Muscle layer of duodenum (tissue), 2 donors: Measurements from ENCODE around the gene PVALB.
"Not testable (repeated sequence)": the region's sequence is repeated elsewhere in the genome, so short reads cannot be mapped to it uniquely, and the experiment has no call there.

Experiments used
- H3K27ac ChIP-seq: one replicate; pipeline ENCODE4 v1.7.0; 2013; ENCODE audit warnings: mild to moderate bottlenecking, low read length
- H3K27me3 ChIP-seq: one replicate; pipeline ENCODE4 v1.7.0; 2013; ENCODE audit warnings: low read depth, mild to moderate bottlenecking, control low read depth, low read length
- H3K36me3 ChIP-seq, 2 donors: one replicate each; pipeline ENCODE4 v1.7.0; 2013; ENCODE audit warnings: low read length in 2 of 2, control low read depth in 1 of 2, mild to moderate bottlenecking in 1 of 2; ENCODE audit not compliant: insufficient read depth in 2 of 2, control insufficient read depth in 1 of 2
- H3K4me1 ChIP-seq, 2 donors: one replicate each; pipeline ENCODE4 v1.7.0; 2013; ENCODE audit warnings: low read length in 2 of 2, mild to moderate bottlenecking in 2 of 2, control low read depth in 1 of 2, moderate library complexity in 1 of 2; ENCODE audit not compliant: insufficient read depth in 2 of 2, control insufficient read depth in 1 of 2
- H3K4me3 ChIP-seq, 2 donors: one replicate each; pipeline ENCODE4 v1.7.0; 2013; ENCODE audit warnings: low read length in 2 of 2, low read depth in 1 of 2, mild to moderate bottlenecking in 1 of 2
- H3K9me3 ChIP-seq, 2 donors: one replicate each; pipeline ENCODE4 v1.7.0; 2013; ENCODE audit warnings: low read length in 2 of 2, control low read depth in 1 of 2, mild to moderate bottlenecking in 1 of 2; ENCODE audit not compliant: control insufficient read depth in 1 of 2
- donor health status: healthy.

Gene PVALB

DNA sequence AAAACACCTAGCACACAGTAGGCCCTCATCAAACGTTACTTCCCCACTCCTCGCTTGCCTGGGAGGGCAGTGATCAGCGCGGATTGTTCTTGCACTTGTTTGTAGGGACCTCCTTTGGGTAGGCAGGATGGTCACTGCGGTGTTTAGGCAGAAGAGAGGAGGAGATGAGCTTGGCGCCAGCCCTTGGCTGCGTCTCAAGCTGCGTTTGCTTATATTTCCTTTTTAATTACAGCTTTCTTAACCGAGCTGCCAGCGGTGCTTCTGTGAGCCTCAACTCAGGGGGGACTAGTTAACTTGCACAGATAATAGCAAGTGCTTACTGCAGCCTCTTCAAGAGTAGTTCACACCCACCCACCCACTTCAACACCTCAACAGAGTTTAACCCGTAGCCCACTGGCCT, 56.0 kb downstream of the PVALB start:
- Histone ChIP-seq H3K9me3 (no peaks in the 10 kb centered on the region), H3K4me3 (no peak overlapping the region), H3K4me1 (peaks cover 0 to 17% of the 10 kb centered on the region in 2 donors), H3K27me3 (peaks cover 8% of the 10 kb centered on the region), H3K36me3 (peaks cover 0 to 4% of the 10 kb centered on the region in 2 donors), H3K27ac (no peak overlapping the region)

DNA sequence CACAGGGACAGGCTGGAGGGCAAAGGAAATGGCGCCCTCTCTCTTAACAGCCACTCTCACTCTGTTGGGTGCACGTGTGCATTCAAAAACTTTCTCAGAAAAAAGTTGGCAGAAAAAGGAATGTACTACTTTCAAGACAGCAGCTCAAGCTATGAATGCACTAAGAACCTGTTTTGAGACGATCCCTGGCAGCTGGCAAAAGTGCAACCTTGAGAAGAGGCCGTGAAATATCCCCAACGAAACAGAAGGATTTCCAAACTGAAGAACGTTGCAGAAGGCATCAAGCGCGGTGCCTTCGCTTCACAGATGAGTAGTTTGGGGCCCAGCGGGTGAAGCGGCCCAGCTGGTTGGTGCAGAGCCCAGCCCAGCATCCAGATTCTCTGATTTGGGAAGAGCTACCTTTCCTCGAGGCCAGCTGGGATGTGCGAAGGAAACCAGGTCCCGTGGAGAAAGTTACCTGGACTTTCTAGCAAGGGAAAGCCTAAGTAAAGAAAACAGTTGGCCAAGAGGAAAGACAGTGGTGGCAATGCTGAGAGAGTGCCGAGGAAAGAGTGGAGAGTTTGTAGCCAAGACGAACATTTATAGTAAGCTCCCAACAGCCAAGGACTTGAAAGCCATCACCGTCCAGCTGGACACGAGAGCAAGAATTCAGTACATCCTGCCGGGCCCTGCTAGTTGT, 57.2 kb downstream of the PVALB start:
- no peak overlapping the region for H3K4me3 ChIP-seq
- peaks cover 9% of the 10 kb centered on the region for H3K27me3 ChIP-seq
- no peaks in the 10 kb centered on the region for H3K9me3 ChIP-seq
- no peaks in the 10 kb centered on the region for H3K36me3 ChIP-seq
- H3K4me1 ChIP-seq: peaks cover 0 to 17% of the 10 kb centered on the region in 2 donors
- no peak overlapping the region for H3K27ac ChIP-seq

DNA sequence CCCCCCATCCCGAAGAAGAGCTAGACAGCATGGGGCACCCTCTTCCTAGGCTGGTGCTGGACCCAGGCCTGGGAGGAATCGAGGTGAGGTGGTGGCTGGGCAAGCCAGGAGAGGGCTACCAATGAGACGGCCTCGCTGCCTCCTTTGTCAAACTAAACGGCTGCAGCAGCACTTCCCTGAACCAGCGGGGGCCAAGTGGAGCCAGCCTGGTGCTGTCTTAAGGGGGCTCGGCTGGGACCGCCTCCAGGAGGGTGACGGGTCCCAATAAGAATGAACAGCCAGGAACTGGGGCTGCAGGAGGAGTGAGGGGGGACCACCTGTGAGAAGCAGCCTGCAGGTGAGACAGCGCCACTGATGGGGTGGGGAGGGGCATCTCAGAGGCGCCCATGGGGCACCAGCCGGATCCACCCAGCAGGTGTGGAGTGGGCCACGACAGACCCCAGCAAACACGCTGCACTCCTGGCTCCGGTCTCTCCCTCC, 58.0 kb downstream of the PVALB start:
- Histone ChIP-seq H3K27me3 (peaks cover 9% of the 10 kb centered on the region), H3K4me1 (peaks cover 0 to 17% of the 10 kb centered on the region in 2 donors), H3K36me3 (no peaks in the 10 kb centered on the region), H3K4me3 (no peak overlapping the region), H3K9me3 (no peaks in the 10 kb centered on the region), H3K27ac (no peak overlapping the region)

DNA sequence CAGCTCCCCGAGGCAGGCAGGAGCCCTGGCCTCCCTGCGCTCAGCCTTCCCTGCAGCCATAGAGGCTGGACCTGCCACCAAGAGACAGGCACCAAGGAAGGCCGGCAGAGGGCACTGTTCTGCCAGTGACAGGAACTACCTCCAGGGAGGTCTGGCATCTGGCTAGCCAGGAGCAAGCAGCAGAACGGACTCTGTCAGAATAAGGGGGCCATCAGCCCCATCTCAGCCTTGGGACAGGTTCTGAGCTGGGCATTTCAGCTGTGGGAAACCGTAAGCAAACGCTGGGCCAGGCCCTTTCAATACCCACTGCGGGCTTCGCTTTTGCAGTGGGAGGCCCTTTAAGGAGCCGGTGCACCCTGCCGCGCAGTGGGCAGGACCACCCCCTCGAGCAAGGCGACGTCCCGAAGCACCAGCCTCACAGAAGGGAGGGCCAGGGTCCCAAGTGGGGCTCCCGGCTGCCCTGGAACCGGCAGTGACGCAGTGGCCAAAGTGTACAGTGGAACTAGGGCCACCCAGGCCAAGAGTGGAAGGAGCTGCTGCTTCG, 59.1 kb downstream of the PVALB start:
- no peaks in the 10 kb centered on the region for H3K9me3 ChIP-seq
- no peak overlapping the region for H3K4me3 ChIP-seq
- no peaks in the 10 kb centered on the region for H3K36me3 ChIP-seq
- H3K4me1 ChIP-seq: peaks cover 0 to 9% of the 10 kb centered on the region in 2 donors
- H3K27me3 ChIP-seq: peaks cover 9% of the 10 kb centered on the region
- no peak overlapping the region for H3K27ac ChIP-seq

DNA sequence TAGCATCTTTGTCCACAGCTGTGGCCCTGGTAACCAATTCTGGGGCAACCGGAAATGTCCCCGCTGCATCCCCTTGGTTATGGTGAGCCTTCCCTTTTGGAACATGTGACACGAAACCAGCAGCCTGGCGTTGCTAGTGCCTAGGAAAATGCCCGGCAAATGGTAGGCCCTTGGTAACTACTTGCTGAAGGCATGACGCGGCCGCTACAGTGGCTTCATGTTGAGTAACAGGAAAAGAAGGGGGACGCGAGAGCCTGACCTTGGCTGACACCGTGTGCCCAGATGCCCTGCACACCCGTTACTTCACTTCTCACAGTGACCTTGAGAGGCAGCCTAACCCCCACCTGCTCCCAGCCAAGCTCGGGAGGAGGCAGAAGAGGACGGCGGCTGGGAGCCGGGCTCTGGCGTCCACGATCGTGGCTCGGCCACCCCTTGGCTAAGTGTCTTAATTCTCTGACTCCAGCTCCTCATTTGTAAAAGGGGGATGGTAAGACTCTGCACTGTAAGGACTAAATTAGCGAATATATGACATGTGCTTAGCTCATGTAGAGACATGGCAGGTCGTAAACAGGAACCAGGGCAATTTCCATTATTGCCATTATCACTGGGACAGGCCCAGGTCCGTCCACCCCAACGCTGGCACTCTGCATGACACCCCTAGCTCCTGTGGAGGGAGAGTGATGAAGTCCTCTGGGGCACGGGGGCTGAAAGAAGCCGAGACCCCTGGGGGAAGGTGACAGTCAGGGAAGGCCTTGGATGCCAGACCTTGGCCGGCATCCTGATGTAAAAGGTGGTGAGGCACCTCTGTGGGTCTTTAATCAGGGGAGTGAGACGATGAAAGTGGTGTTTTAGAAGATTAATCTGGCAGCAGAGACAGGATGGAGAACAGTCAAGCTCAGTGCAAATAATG, 59.8 kb downstream of the PVALB start:
- Histone ChIP-seq H3K4me3 (no peak overlapping the region), H3K9me3 (no peaks in the 10 kb centered on the region), H3K27me3 (peaks cover 9% of the 10 kb centered on the region), H3K4me1 (peaks cover 0 to 3% of the 10 kb centered on the region in 2 donors), H3K27ac (no peak overlapping the region), H3K36me3 (no peaks in the 10 kb centered on the region)

DNA sequence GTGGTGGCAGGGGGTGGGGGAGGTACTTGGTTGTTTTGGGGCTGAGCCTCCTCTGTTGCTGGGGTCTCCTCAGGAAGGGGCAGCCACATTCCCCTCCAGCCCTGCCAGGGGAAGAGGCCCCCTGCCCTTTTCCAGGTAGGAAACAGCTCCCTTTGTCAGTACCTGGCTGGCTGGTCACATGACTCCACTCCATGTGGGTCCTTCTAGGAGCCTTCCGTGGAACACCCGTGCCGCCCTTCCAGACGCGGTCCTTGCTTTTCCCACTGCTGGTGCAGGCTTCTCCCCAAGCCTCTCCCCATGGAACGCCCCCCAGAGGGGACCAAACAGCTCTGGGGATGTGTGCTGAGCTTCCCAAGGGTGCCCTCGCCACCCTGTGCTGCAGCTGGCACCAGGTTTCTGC, 60.8 kb downstream of the PVALB start:
- Histone ChIP-seq H3K36me3 (no peaks in the 10 kb centered on the region), H3K27me3 (peaks cover 9% of the 10 kb centered on the region), H3K27ac (no peak overlapping the region)

DNA sequence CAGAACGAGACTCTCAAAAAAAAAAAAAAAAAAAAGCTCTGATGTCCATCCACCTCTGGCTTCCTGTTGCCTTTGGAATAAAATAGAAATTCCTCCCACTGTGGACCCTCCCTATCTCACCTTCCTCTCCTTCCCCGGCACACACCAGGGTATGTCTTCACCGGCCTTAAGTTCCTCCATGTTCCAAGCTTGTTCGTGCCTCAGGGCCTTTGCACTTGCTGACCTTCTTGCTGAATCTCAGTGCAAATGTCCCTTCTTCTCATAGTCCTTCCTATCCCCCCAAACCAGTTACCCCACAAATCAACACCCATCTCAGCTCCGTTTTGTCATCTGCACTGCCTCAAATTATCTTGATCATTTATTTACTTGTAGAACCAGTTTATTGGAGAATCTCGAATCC, 61.5 kb downstream of the PVALB start:
- H3K36me3 ChIP-seq: no peaks in the 10 kb centered on the region
- no peaks in the 10 kb centered on the region for H3K9me3 ChIP-seq
- no peaks in the 10 kb centered on the region for H3K4me1 ChIP-seq
- H3K27me3 ChIP-seq: peaks cover 9% of the 10 kb centered on the region
- H3K27ac ChIP-seq: no peak overlapping the region
- H3K4me3 ChIP-seq: no peak overlapping the region

More for the DNA sequence above, 60.8 kb downstream of the PVALB start:
- H3K4me3 ChIP-seq: no peak overlapping the region
- no peaks in the 10 kb centered on the region for H3K4me1 ChIP-seq
- H3K9me3 ChIP-seq: no peaks in the 10 kb centered on the region

DNA sequence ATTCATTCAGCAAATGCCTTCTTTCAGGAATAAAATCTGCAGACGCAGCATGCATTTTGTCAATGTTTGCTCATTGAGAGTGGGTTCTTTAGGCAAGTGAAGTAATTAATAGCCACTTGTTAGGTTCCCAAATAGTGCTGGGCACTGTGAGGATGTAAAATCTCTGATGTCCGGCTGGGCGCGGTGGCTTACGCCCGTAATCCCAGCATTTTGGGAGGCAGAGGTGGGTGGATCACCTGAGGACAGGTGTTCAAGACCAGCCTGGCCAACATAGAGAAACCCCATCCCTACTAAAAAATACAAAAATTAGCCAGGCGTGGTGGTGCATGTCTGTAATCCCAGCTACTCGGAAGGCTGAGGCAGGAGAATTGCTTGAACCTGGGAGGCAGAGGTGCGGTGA, 62.0 kb downstream of the PVALB start:
- not testable (repeated sequence) for H3K4me1 ChIP-seq, H3K4me3 ChIP-seq, H3K27ac ChIP-seq, H3K36me3 ChIP-seq, H3K27me3 ChIP-seq, H3K9me3 ChIP-seq

DNA sequence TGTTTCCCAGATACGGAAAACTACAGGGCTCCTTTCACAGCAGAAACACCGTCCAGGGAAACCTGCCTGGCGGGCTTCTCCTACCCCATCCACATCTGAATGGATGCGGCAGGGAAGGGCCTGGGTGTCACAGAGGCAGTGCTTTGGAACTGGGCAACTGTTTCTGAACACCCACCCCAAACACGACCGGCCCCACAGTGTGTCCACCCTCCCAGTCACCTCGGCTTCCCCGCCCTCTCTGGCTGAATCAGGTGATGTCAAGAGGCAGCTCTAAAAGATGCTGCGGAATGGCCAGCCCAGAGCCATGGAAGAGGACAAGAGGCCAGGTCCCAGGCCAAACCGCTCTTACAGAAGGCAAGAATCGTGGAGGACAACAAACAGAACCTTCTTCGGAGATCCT, 62.9 kb downstream of the PVALB start:
- Histone ChIP-seq H3K27me3 (peaks cover 9% of the 10 kb centered on the region), H3K9me3 (no peaks in the 10 kb centered on the region), H3K27ac (no peak overlapping the region), H3K4me3 (no peak overlapping the region), H3K36me3 (no peaks in the 10 kb centered on the region), H3K4me1 (no peaks in the 10 kb centered on the region)

DNA sequence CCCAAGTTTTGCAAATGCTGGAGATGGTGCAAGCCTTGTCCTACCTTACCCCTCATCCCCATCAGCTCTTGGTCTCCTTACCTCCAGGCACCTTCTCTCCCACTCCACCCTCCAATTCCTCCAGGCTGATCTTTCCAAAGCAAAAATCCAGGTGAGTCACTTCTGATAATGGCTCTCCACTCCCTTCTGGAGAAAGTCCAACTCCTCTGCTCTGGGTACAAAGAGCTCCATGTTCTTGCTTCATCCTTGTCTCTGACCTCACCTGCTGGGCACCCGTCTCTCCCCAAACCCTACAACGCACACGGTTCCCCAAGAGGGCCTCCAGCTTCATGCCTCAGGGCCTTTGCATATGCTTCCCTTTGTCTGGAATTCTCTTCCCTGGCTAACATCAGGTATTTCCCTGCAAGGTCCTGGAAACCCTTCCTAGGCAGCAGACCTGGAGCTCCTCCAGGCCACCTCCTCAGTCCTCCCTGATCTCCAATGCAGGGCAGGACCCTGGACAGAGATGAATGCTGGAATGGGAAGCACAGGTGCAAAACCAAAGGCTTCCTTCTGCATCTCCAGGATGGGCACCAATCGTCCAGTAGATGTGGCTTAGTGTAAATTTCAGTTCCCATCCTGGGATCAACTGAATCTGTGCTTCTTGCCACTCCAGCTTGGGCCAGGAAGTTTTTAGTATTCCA, 63.6 kb downstream of the PVALB start:
- Histone ChIP-seq H3K9me3 (no peaks in the 10 kb centered on the region), H3K27ac (no peak overlapping the region), H3K27me3 (peaks cover 9% of the 10 kb centered on the region), H3K4me3 (no peak overlapping the region), H3K4me1 (no peaks in the 10 kb centered on the region), H3K36me3 (no peaks in the 10 kb centered on the region)
